HG03439 (cell line): ENCODE data around the gene CPNE4.
"Not testable (repeated sequence)": the region's sequence is repeated elsewhere in the genome, so short reads cannot be mapped to it uniquely, and the experiment has no call there.

ENCODE experiments used
- ATAC-seq: cut with Tn5 transposase; IDR thresholded peaks from one replicate; pipeline ENCODE4 v1.9.1; 2021; ENCODE audit warnings: mild to moderate bottlenecking, moderate library complexity; ENCODE audit not compliant: unreplicated experiment

The CPNE4 gene

DNA sequence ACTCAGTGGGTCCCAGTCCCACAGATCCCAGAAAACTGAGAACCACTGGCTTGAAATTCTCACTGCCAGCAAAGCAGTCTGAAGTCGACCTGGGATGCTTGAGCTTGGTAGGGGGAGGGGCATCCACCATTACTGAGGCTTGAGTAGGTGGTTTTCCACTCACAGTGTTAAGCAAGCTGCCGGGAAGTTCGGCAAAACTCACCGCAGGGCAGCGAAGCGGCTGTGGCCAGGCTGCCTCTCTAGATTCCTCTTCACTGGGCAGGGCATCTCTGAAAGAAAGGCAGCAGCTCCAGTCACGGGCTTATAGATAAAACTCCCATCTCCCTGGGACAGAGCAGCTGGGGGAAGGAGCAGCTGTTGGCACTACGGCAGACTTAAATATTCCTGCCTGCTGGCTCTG lies 71.4 kb downstream of the CPNE4 start:
- ATAC-seq: not testable (repeated sequence)

DNA sequence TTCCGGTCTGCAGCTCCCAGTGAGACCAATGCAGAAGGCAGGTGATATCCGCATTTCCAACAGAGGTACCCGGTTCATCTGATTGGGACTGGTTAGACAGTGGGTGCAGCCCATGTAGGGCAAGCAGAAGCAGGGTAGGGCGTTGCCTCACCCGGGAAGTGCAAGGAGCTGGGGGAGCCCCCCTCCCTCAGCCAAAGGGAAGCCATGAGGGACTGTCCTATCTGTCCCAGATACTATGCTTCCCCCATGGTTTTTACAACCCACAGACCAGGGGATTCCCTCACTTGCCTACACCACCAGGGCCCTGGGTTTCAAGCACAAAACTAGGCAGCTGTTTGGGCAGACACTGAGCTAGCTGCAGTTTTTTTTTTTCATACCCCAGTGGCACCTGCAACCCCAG lies 71.8 kb downstream of the CPNE4 start:
- no peak for ATAC-seq

DNA sequence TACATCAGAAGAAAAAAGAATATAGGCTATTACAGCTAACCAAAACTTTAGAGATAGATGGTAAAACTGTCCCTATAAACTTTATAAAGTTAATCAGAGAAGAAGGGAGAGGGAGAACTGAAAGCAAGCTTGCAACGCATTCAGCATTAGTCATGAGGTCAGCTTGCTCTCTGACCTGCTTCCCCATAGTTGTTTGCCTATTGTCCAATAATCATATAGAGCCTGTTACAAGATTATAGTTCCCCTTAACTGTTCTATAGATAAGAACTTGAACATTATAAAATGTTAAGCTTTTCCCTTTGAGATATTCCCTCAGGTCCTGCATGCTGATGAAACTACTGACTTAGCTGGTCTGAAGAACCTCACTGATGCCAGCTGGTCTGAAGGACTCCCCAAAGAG lies 74.5 kb downstream of the CPNE4 start:
- no peak for ATAC-seq

DNA sequence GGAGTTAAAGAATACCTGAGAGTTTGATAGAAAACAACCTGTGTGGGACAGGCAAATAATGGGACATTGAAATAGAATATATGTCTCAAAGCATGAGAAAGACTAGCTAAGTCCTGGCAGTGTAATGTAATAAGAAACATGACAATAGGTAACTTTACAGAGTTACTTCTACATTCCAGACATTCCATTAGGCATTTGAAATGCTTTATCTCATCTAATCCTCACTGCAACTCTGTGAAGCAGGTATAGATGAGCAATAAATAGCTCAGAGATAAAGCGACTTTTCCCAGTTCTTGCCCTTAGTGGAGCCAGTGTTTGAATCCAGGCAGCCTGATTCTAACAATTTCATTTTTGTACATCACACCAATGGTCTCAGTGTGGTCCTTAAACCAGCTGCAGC lies 76.8 kb downstream of the CPNE4 start:
- no peak for ATAC-seq

DNA sequence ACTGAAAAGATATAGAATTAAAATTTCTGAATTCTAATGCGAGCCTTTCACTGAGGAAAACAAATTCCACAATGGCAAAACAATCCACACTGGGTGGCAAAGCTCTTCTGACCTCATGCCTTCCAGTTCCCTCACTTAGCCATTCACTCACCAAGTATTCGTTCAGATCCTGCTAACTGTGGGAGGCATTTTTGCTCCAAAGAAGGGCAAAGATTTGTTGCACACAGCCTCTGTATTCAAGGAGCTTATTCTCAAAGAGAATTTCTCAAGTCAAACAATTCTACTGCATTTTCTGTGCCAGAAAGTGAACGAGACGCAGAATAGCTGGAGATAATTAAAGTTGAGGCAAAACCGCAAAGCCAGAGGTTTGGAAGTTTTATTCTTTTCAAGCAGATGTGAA lies 77.3 kb downstream of the CPNE4 start:
- no peak for ATAC-seq

DNA sequence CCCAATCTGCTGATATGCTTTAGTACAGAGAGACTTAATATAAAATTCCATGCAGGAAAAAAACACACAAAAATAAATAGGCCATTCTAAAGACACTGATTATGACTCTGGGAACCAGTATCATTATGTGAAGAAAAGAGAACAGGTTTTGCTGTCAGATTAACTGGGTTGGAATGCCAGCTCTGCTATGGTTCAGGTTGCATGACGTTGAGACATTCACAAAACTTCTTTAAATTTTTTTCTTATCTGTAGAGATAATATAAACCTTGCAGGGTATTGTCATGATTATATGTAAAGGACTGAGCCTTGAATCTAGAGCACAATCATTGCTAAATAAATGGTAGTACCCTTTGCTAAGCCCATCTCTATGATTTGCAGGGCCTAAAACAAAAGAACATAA lies 86.0 kb downstream of the CPNE4 start:
- ATAC-seq: no peak

DNA sequence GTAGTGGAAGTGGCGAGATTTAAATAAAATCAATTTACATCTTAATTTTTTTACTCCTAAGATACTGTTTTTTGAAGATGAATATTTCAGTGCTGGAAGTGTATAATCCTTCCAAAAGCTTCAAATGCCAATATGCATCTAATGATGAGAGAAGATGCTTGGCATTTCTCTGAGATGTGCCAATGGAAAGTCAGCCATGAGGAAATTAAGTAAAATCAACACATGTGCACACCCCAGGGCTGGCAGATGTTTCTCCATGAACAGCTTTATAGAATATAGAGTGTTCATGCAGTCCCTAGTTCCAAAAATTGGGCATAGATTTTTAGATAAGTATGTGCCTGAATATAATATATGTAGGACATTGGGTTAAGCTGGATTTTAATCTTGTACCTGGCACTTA lies 90.1 kb downstream of the CPNE4 start:
- no peak for ATAC-seq

DNA sequence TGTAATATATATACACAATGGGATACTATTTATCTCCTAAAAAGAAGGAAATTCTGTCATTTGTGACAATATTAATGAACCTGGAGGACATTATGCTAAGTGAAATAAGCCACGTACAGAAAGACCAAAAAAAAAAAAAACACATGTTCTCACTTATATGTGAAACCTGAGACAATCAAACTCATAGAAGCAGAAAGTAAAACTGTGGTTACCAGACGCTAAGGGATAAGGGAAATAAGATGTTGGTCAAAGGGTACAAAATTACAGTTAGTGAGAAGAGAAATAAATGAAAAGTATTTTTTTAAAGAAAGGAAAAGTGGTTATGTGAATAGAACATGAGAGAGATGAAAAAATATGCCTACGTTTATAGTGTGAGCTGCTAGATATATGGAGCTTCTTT lies 101.1 kb downstream of the CPNE4 start:
- no peak for ATAC-seq

DNA sequence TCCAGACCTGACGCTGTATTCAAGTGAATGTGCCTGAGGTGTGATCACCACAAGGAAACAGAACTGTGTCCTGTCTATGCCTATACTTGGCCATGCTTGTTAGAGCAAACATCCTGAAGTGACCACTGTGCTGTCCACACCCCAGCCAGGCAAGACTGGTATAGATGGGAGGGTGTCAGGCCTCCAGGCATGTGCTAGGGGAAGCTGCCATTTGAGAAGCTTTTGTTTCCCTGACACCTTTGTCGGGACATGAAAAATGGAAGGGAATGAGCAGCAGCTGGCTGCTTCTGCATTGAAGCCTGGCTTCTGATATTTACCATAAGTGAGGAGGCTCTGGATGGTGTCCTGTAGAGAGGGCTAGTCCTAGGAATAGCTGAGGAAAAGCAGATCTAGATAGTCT lies 106.2 kb downstream of the CPNE4 start:
- no peak for ATAC-seq

DNA sequence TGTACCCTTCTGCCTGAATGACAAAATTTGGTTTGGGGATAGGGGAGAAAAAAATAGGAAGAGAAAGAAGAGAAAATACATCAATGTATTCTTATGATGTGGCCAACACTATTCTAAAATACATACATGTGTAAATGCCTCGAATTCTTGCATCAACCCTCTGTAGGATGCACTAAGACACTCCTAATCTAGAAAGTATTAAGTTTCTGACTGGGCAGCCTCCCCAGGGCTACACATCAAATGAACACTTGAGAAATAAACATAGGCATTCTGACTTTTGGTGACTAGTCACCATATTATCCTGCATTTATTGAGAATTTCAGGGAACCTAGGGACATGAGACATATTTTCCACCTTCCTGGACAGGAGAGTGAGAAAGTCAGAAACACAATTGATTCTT lies 109.2 kb downstream of the CPNE4 start:
- no peak for ATAC-seq

DNA sequence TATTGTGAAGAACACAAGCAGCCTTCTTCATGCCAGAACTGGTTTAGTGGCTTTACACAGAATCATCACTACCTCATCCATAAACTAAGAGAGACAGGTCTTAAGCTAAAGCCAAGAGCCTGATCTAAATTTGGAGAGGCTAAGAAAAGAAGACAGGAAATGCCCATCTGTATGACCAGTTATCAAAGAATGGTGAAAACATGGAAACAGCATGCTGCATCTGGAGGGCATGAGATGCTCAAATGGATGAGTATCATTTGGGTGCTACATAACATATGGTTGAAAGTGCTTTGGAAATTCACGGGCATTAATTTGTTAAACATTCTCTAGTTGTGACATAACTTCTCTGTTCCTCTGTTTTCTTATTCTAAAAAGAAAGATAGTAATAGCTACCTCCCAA lies 112.5 kb downstream of the CPNE4 start:
- ATAC-seq: no peak

DNA sequence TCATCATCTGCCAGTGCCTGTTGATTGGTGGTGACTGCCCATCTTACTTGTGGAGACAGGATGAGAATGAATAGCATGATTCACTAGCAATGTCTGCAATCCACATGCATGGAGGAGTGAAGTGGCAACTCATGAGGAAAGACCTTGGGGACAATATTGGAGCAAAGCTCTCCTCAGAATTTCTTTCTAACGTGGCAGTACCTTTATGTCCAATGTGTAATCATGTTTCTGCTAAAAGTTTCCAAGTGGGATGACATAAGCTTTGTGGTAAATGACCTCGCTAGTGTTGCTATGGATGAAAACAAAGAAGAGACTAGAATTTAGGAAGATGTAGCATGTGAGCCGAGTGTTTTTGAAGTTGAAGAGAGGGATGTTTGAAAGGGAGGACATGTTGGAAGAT lies 117.8 kb downstream of the CPNE4 start:
- no peak for ATAC-seq

DNA sequence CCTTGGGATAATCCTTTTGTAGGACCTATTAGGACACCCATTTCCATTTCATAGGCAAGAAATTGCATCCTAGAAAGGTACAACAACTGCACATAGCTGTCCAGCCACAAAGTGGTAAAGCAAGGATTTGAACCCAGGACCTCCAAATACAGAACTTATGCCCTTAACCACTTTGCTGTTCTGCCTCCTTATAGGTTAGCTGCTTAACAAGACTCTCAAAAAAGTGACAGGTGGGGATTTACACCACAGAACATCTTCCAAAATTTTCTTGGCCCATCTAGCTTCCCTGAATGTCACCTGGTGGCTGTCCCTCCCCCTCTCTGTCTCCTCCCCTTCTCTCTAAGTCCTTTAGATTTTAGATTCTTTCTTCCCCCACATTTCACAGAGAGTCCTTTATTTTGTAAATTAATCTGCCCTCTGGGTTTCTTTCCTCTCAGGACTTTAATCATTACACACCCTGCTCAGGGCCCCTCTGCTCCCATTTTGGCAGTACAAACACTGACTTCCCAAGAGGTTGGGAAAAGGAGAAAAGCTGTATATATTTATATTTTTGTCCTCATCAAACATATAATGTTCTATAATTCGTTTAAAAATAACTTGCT lies 120.6 kb downstream of the CPNE4 start:
- no peak for ATAC-seq

DNA sequence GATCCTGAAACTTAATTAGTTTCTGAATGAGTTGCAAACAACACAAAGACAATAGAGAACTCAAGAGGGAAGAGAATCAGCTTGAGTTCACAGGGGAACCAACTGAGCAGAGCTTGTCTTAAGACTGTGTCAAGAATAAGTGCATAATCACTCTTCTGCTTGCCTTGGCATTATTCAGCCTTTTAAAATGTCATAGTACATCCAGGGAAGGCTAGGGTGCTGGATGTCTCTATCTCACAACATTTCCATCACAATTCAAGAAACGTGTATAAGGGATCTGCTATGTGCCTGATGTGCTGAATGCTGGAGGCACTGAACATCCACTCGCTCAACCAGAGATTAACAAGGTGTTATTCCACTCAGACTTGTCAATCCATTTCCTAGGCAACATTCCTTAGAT lies 122.6 kb downstream of the CPNE4 start:
- no peak for ATAC-seq

DNA sequence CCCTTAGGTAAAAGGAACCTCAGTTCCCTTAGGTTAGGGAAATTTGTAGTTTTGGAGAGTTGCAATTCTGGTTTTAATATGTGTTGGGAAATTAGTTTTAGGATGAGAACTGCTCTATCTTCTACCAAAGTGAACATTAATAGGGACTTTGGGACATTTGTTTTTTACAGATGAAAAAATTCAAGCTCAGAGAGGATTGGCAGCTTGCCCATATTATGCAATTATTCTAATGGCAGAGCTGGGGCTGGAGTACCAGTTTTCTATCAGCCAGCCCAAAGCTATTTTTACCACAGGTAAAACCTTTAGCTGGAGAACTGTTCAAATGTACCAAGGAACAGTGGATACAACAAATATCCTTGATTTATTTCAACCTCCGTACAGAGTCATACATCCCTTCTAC lies 127.0 kb downstream of the CPNE4 start:
- no peak for ATAC-seq

DNA sequence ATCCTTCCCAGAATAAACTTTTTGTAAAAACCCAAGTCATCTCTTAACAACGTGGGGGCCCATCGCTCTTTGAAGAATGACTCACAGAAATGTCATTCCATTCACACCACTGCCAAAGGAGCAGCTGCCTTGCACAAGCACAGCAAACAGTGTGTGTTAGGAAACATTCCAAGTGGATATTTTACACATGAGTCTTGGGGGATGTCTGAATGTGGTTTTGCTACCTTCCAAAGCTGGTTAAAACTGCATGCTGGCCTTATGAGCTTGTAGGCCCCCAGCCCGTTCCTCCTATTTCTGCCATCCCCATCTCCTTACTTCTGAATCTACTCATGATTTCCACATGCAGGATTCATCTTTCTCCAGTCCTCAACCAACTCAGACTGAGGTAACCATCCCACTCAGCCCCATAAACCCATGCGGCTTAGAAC lies 130.8 kb downstream of the CPNE4 start:
- ATAC-seq: no peak

DNA sequence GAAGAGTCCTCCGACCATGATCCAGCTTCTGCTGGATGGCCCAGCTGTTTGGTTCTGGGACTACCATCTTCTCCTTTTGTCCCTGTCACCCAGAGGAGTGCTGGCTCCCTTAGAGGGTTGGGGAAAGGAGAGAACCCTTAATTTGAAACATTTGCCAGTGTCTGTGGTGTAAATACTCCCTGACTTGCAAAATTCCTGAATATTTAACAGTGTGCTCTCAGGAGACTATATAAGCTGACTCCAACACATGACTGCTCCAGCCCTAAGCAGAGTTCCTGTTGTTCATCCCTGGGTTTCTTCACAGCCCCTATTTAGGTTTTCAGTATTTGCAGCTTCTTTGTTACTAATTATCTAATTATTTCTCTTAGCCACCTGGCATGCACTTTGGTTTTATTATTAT lies 133.1 kb downstream of the CPNE4 start:
- ATAC-seq: no peak

DNA sequence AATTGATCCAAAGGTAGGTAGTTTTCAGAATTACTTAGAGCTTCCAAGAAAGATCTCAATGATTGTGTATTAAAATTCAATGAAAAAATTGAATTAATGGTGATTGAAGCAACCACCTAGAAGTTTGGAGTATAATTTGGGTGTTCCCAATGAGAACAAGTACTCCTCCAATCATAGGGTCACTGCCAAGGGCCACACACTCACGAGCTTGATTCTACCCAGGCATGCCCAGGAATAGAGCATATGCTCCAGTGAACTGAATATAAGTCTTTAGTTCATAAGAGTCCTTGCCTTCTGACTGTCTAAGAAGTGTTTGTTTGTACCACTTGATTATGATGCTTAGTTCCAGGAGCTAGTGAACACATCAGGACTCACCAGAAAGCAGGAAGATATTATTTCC lies 133.9 kb downstream of the CPNE4 start:
- no peak for ATAC-seq

DNA sequence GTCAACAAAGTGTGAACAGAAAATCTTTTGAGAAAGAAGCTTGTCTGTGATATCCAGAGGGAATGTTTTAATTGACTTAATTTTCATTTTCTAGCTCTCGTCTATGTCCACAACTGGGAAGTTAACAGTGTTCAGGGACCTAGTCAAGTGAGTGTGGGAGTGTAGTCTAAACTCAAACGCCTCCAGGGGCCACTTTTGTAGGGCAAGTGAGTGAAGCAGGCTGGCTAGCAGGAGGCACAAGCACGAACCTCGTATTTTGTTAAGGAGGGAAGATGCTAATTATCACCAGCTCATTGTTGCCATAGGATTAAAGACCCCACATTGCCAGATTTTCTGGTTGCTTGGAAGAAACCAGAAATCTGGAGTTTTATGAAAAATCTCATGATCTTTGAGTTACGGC lies 135.8 kb downstream of the CPNE4 start:
- ATAC-seq: no peak

DNA sequence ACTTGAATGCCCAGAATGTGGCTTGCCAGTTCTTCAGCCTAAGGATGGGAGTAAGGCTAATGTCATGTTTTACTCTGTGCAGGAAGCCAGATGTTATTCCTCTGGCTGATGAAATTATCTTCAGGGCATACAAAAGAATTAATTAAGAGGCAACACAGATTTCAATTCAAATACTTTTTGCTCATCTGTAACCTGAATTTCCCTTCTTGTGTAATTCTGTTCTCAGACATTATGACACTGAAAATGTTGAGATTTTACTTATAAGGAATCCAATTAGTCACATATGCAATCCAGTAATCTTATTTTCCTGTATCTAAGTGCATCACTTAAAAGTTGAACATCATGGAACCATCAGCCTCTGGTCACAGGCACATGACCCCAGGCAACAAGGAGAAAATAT lies 136.5 kb downstream of the CPNE4 start:
- no peak for ATAC-seq

DNA sequence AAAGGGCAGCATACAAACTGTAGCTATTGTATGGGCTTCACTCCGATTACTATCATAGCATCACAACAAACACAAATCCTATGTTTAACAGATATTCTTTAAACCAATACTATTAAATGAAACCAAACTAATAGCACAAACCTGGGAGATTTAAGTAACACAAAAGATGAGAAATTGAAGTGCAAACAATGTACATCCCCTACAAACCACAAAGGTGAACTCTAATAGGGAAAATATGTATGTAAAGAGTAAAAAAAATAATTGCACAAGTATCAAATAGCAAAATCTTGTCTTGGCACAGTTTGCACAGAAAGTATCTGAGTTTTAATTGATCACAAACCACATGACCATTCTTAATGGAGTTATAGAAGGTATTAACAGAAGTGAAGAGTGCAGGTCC lies 138.5 kb downstream of the CPNE4 start:
- ATAC-seq: no peak

DNA sequence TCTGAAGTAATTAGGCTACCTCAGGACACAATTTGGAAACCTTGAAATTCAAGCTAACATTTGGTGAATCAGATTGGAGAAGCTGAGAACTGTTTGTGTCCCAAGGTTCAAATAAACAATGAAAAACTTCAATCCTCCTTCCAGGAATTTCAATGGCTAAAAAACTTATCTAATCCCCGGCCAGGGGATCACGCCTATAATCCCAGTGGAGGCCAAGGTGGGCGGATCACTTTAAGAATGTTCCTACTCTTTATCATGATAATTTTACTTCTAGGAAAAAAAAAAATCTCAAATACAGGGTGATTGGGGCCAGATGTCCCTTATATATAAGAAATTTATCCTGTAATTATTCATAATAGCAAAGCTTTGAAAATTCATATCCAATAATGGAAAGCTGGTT lies 139.0 kb downstream of the CPNE4 start:
- no peak for ATAC-seq

DNA sequence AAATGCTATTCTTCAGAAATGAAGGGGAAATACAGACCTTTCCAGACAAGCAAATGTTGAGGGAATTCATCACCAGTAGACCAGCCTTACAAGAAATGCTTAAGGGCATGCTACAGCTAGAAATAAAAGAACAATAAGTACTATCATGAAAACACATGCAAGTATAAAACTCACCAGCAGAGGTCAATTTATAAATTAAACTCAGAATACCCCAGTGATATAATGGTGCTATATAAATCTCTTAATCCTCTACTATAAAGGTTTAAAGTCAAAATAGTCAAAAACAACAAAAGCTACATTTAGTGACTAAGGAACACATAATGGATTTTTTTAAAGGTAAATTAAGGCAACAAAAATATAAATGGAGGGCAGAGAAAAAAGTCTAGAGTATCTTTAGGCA lies 142.5 kb downstream of the CPNE4 start:
- ATAC-seq: no peak

DNA sequence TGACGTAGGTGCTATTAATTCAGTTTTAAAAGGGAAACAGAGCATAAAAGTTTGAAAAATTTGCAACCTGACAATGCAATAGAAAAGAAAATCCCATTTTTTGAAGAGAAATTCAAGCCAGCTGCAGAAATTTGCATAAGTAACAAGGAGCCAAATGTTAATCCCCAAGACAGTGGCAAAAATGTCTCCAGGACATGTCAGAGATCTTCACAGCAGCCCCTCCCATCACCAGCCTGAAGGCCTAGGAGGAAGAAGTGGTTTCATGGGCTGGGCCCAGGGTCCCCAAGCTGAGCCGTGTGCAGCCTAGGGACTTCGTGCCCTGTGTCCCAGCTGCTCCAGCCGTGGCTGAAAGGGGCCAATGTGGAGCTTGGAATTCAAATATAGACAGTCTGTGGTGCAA lies 148.9 kb downstream of the CPNE4 start:
- not testable (repeated sequence) for ATAC-seq
